Cerebellar cortex (tissue), 1 donor: ENCODE results near the gene TRIM64C.
"Not testable (repeated sequence)": the region's sequence is repeated elsewhere in the genome, so short reads cannot be mapped to it uniquely, and the experiment has no call there.

ENCODE experiments used
- DNase-seq: peaks from one replicate; pipeline ENCODE4 v3.0.0-alpha.2; 2015; ENCODE audit warnings: low spot score

TRIM64C gene, protein sequence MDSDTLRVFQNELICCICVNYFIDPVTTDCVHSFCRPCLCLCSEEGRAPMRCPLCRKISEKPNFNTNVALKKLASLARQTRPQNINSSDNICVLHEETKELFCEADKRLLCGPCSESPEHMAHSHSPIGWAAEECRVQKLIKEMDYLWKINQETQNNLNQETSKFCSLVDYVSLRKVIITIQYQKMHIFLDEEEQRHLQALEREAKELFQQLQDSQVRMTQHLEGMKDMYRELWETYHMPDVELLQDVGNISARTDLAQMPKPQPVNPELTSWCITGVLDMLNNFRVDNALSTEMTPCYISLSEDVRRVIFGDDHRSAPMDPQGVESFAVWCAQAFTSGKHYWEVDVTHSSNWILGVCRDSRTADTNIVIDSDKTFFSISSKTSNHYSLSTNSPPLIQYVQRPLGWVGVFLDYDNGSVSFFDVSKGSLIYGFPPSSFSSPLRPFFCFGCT

DNA sequence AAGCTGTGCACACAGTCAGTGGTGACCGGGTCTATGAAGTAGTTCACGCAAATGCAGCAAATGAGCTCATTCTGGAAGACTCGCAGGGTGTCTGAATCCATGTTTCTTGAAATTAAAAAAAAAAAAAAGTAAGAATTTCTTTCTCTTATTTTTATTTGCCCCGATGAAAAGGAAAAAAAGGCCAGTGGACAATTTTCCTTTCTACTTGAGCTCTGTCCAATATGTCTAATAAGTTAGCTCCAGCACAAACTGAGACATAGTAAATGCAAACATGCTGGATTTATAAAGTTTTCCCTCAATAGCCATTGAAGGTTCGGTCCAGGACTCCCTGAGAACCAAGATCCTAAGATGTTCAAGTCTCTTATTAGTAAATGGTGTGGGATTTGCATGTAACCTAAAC is at the start of gene TRIM64C:
Gene TRIM64C (minus strand): TSS at position 101 of the 400 bp plus-strand sequence. CDS start 0 bp downstream, at position 101.
- not testable (repeated sequence) for DNase-seq

DNA sequence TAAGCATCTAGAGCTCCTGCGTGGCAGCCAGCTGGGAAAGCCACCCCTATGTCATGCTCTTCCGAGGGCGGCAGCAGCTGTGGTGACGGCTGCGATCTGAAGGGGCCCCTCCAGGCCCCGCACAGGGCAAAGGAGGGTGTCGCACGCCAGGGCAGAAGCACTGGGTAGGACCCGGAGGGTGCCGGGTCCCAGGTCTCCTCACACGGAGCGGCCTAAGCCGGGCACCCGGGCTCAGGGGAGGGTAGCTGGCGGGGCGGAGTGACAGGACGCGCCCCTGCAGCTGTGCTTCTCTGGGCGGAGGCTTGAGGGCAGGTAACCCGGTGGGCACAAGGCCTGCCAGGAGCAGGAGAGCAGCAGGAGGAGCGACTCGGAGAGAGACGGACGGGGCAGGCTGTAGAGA is 43.4 kb upstream of the TRIM64C start:
- DNase-seq = not testable (repeated sequence)

DNA sequence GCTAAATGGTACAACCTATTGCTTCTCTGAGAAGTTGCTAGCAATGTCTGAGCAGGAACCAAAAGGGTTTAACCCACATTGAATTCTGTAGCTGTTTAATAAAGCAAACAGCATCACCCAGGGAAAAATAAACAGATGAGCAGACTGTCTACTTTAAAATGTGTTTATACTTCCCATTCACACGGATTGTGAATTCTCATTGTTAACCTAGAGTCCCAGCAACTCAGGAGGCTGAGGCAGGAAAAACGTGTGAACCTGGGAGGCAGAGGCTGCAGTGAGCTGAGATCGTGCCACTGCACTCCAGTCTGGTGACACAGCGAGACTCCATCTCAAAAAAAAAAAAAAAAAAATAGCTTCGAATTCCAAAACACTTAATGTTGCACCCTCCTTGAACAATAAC is 11.0 kb upstream of the TRIM64C start:
- DNase-seq = not testable (repeated sequence)

DNA sequence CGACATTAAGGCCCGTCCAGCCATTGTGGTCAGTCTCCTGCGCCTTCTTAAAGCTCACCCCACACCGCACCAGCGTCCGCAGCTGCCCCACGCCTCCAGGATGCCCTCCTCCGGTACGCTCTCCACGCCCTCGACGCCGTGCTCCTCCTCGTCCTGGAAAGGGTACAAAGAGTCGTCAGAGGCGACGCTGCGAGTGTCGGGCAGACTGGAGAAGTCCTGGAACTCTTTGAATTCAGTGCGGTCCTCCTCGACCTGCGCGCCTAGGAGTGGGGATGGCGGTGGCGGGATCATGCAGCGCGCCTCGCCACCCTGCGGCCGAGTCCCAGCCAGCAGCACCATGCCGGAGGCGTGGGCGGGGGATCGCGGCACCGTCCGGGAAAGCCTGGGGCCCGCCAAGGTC is 9.1 kb downstream of the TRIM64C start:
- not testable (repeated sequence) for DNase-seq

DNA sequence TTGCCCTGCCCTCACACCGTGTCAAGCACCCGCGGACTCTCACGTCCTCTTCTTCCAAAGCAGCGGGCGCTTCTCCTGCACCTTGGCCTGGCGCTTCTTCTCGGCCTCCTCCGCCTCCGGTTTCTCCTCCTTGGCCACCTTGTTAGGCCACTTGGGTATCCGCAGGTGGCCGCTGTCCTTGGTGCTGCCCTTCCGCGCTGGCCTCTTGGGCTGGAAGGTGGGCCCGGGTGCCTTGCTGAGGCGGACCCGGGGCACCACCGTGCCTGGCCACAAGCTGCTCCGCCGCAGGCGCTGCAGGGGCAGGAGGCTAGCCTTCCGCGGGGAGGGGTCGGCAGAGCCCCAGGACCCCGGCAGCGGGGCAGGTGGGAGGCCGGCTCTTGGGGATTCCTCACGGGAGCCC is 10.7 kb downstream of the TRIM64C start:
- DNase-seq = not testable (repeated sequence)

DNA sequence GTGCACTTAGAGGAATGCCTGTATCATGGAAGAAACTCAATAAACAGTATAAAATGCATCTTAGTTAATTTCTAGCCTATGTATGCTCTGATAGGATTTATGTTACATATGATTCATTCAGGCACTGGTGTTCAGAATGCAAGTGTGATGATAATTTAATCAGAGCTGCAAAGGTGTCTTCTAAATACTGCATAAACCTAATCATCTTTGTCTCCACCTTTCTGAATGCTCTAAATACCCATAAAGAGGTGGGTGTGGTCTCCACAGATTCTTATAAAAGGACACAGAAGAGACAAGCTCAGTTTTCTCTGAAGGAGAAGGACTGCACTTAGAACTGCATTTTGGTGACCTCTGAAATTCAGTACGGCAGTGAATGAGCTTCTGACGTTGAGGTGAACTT is 30.4 kb downstream of the TRIM64C start, which contains the start of gene TRIM49B:
Gene TRIM49B (plus strand): TSS at position 301 of the 400 bp plus-strand sequence. CDS start 2,777 bp downstream, outside the sequence.
- DNase-seq = not testable (repeated sequence)
